GOT3 (cell line): ENCODE data around the gene CACNG6.

ENCODE experiments used
- DNase-seq: peaks from one replicate; lab custom pipeline; 2025; ENCODE audit warnings: mixed read lengths; lab: John Stamatoyannopoulos, UW

The CACNG6 gene

GRCh38 chr19:53966931-53967330 is 24.5 kb upstream of the CACNG6 start:
- DNase-seq = no peak

- DNase-seq = no peak
Measured at GRCh38 chr19:53969366-53969765, 22.1 kb upstream of the CACNG6 start.

GRCh38 chr19:53971673-53972072 is 19.8 kb upstream of the CACNG6 start:
- no peak for DNase-seq

- DNase-seq = no peak
Measured at GRCh38 chr19:53977429-53977990, 13.9 kb upstream of the CACNG6 start.

- DNase-seq = peak; percentile 31
Measured at GRCh38 chr19:53977991-53978731, 13.3 kb upstream of the CACNG6 start.

GRCh38 chr19:53978975-53979801 is 12.2 kb upstream of the CACNG6 start:
- DNase-seq = no peak

- DNase-seq = no peak
Measured at GRCh38 chr19:53980539-53981375, 10.7 kb upstream of the CACNG6 start.

- no peak for DNase-seq
Measured at GRCh38 chr19:53981376-53981951, 10.0 kb upstream of the CACNG6 start.

- no peak for DNase-seq
Measured at GRCh38 chr19:53982001-53982451, 9.4 kb upstream of the CACNG6 start.

- DNase-seq = no peak
Measured at GRCh38 chr19:53982611-53983010, 8.8 kb upstream of the CACNG6 start.

- DNase-seq = no peak
Measured at GRCh38 chr19:53983457-53984289, 7.8 kb upstream of the CACNG6 start.

- DNase-seq = no peak
Measured at GRCh38 chr19:53985863-53986262, 5.6 kb upstream of the CACNG6 start.

GRCh38 chr19:53988981-53989380 is 2.5 kb upstream of the CACNG6 start:
- DNase-seq = no peak

- no peak for DNase-seq
Measured at GRCh38 chr19:53989600-53990533, 1.6 kb upstream of the CACNG6 start.

- DNase-seq = no peak
Measured at GRCh38 chr19:53992211-53992610, 774 bp downstream of the CACNG6 start.

- no peak for DNase-seq
Measured at GRCh38 chr19:53992815-53993214, 1.4 kb downstream of the CACNG6 start.

- DNase-seq = no peak
Measured at GRCh38 chr19:53993448-53993847, 2.0 kb downstream of the CACNG6 start.

- DNase-seq = no peak
Measured at GRCh38 chr19:53994811-53995210, 3.4 kb downstream of the CACNG6 start.

- DNase-seq = no peak
Measured at GRCh38 chr19:53998223-53998622, 6.8 kb downstream of the CACNG6 start.

- DNase-seq = no peak
Measured at GRCh38 chr19:53999694-54000093, 8.3 kb downstream of the CACNG6 start.
